Panc1 (cell line): ENCODE data around the gene HYDIN. TPM values are rescaled to one million over a fixed set of nuclear protein-coding genes. Genes with fewer than 3 reads are reported as not detected.

Experiments
- total RNA-seq: library from RNA; stranded (reverse); gene quantifications from one replicate; pipeline ENCODE4 v1.2.1, GENCODE V29; 2021; ENCODE audit not compliant: unreplicated experiment

Gene HYDIN
- total RNA-seq, 1 experiment from 2014 or later: 0.80 TPM

Other genes starting within 250 kb of the HYDIN start
- gene CMTR2, start 58.7 kb upstream of the HYDIN start, total RNA-seq: 12.5 TPM
- gene CALB2, start 128.0 kb upstream of the HYDIN start, total RNA-seq: 0.59 TPM
- not detected for gene TLE7, start 211.3 kb upstream of the HYDIN start, total RNA-seq
- 5.2 TPM for gene ZNF23, start 231.5 kb upstream of the HYDIN start, total RNA-seq